Measurements from ENCODE around the gene HPX. TPM values are rescaled to one million over a fixed set of nuclear protein-coding genes. Genes with fewer than 3 reads are reported as not detected.

Gene HPX
- total and polyA plus RNA-seq, 4 donors = 2,251 to 9,224 (median 5,760) TPM

DNA sequence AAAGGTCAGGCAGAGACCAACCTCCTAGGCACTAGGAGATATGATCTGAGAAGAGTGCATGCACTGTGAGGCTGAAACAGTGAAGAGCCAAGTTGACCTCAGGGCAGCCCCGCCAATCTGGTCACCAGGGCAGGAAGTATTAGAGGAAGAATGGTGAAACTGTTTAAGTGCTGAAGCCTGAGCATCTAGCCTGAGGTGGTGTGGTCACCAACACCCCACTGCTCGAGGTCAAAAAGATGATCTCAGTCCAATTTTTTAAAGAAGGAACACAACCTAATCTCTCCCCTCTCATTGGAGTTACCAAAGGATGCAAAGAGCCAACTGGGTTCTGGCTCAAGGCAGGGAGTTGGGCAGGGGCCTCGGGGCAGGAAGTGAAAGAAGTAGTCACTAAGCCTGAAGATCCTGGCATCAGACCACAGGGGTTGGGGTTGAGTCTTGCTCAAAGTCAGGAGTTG lies 25.9 kb downstream of the HPX start:
- H3K36me3 ChIP-seq (ENCODE audit: control insufficient read depth in 4 of 4, insufficient read depth in 3 of 4, low read depth in 1 of 4, low read length in 3 of 4) = peaks cover 0 to 6% (median under 1%) of the 10 kb centered on the region in 4 donors
- H3K27me3 ChIP-seq (ENCODE audit: control insufficient read depth in 4 of 4, insufficient read depth in 4 of 4, low read length in 3 of 4) = no peaks in the 10 kb centered on the region
- no peaks in the 10 kb centered on the region for H3K9me3 ChIP-seq (ENCODE audit: control insufficient read depth in 4 of 4, low read length in 3 of 4)
- no peak overlapping the region for H3K4me3 ChIP-seq (ENCODE audit: low read depth in 1 of 3, low read length in 3 of 3)
- TF ChIP-seq NR2F2 (IDR thresholded peaks at IDR 0.05) (no peak), FOXA1 (IDR thresholded peaks at IDR 0.05) (no peak), FOXA2 (IDR thresholded peaks at IDR 0.05) (no peak), RAD21 (IDR thresholded peaks at IDR 0.05) (no peak), YY1 (IDR thresholded peaks at IDR 0.05) (no peak), HNF4G (IDR thresholded peaks at IDR 0.05) (no peak), JUND (IDR thresholded peaks at IDR 0.05) (no peak), TAF1 (conservative IDR thresholded peaks at IDR 0.05) (no peak)
- TF ChIP-seq, protein P1, sequence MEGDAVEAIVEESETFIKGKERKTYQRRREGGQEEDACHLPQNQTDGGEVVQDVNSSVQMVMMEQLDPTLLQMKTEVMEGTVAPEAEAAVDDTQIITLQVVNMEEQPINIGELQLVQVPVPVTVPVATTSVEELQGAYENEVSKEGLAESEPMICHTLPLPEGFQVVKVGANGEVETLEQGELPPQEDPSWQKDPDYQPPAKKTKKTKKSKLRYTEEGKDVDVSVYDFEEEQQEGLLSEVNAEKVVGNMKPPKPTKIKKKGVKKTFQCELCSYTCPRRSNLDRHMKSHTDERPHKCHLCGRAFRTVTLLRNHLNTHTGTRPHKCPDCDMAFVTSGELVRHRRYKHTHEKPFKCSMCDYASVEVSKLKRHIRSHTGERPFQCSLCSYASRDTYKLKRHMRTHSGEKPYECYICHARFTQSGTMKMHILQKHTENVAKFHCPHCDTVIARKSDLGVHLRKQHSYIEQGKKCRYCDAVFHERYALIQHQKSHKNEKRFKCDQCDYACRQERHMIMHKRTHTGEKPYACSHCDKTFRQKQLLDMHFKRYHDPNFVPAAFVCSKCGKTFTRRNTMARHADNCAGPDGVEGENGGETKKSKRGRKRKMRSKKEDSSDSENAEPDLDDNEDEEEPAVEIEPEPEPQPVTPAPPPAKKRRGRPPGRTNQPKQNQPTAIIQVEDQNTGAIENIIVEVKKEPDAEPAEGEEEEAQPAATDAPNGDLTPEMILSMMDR (IDR thresholded peaks at IDR 0.05; ENCODE audit: low read depth, low read length, missing input control) = no peak
- TF ChIP-seq, protein P2, sequence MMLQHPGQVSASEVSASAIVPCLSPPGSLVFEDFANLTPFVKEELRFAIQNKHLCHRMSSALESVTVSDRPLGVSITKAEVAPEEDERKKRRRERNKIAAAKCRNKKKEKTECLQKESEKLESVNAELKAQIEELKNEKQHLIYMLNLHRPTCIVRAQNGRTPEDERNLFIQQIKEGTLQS (IDR thresholded peaks at IDR 0.05) = no peak
- TF ChIP-seq, protein P3, sequence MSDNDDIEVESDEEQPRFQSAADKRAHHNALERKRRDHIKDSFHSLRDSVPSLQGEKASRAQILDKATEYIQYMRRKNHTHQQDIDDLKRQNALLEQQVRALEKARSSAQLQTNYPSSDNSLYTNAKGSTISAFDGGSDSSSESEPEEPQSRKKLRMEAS (IDR thresholded peaks at IDR 0.05) = no peak
- H3K9ac ChIP-seq (ENCODE audit: low read depth in 1 of 2, low read length in 2 of 2) = no peak overlapping the region
- DNase-seq (ENCODE audit: low spot score) = no peak
- H3K27ac ChIP-seq (ENCODE audit: low read depth in 1 of 2, low read length in 2 of 2) = no peak overlapping the region
- 76% methylated on average over 3 of the region's 3 CpGs for WGBS
- peaks cover 0 to 8% (median 2%) of the 10 kb centered on the region in 4 donors for H3K4me1 ChIP-seq (ENCODE audit: control insufficient read depth in 4 of 4, insufficient read depth in 4 of 4, low read length in 3 of 4)

DNA sequence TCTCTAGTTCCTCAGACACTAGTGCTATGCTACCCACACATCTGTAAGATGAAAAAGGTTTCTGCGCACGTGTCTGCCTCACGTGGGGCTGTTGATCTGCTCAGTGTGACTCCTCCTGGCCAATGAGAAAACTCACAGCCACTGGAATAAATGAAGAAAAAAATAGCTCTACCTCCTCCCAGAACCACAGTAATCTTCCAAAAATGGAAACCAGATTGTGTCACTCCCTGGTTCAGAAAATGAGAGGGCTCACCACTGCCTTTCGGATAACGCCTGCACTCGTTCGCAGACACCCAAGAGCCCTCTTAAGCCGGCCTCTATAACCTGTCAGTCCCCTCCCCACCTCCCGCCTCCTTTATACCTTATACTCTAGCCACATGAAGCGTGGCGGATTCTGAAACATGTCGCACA lies 27.0 kb downstream of the HPX start:
- TF ChIP-seq FOXA2 (IDR thresholded peaks at IDR 0.05) (no peak), SP1 (IDR thresholded peaks at IDR 0.05) (no peak), RAD21 (IDR thresholded peaks at IDR 0.05) (no peak), EGR1 (IDR thresholded peaks at IDR 0.05; ENCODE audit: low read depth in 2 of 2) (no peak), NR2F2 (IDR thresholded peaks at IDR 0.05) (no peak), RXRA (IDR thresholded peaks at IDR 0.05) (no peak)
- TF ChIP-seq, protein P4, sequence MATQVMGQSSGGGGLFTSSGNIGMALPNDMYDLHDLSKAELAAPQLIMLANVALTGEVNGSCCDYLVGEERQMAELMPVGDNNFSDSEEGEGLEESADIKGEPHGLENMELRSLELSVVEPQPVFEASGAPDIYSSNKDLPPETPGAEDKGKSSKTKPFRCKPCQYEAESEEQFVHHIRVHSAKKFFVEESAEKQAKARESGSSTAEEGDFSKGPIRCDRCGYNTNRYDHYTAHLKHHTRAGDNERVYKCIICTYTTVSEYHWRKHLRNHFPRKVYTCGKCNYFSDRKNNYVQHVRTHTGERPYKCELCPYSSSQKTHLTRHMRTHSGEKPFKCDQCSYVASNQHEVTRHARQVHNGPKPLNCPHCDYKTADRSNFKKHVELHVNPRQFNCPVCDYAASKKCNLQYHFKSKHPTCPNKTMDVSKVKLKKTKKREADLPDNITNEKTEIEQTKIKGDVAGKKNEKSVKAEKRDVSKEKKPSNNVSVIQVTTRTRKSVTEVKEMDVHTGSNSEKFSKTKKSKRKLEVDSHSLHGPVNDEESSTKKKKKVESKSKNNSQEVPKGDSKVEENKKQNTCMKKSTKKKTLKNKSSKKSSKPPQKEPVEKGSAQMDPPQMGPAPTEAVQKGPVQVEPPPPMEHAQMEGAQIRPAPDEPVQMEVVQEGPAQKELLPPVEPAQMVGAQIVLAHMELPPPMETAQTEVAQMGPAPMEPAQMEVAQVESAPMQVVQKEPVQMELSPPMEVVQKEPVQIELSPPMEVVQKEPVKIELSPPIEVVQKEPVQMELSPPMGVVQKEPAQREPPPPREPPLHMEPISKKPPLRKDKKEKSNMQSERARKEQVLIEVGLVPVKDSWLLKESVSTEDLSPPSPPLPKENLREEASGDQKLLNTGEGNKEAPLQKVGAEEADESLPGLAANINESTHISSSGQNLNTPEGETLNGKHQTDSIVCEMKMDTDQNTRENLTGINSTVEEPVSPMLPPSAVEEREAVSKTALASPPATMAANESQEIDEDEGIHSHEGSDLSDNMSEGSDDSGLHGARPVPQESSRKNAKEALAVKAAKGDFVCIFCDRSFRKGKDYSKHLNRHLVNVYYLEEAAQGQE (IDR thresholded peaks at IDR 0.05) = no peak
- TF ChIP-seq, protein P5, sequence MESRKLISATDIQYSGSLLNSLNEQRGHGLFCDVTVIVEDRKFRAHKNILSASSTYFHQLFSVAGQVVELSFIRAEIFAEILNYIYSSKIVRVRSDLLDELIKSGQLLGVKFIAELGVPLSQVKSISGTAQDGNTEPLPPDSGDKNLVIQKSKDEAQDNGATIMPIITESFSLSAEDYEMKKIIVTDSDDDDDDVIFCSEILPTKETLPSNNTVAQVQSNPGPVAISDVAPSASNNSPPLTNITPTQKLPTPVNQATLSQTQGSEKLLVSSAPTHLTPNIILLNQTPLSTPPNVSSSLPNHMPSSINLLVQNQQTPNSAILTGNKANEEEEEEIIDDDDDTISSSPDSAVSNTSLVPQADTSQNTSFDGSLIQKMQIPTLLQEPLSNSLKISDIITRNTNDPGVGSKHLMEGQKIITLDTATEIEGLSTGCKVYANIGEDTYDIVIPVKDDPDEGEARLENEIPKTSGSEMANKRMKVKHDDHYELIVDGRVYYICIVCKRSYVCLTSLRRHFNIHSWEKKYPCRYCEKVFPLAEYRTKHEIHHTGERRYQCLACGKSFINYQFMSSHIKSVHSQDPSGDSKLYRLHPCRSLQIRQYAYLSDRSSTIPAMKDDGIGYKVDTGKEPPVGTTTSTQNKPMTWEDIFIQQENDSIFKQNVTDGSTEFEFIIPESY (IDR thresholded peaks at IDR 0.05) = no peak
- TF ChIP-seq, protein P3 (IDR thresholded peaks at IDR 0.05) = no peak
- Histone ChIP-seq H3K27me3 (ENCODE audit: control insufficient read depth in 4 of 4, insufficient read depth in 4 of 4, low read length in 3 of 4) (no peaks in the 10 kb centered on the region), H3K9me3 (ENCODE audit: control insufficient read depth in 4 of 4, low read length in 3 of 4) (no peaks in the 10 kb centered on the region), H3K27ac (ENCODE audit: low read depth in 1 of 2, low read length in 2 of 2) (no peak overlapping the region), H3K4me3 (ENCODE audit: low read depth in 1 of 3, low read length in 3 of 3) (no peak overlapping the region), H3K9ac (ENCODE audit: low read depth in 1 of 2, low read length in 2 of 2) (no peak overlapping the region), H3K4me1 (ENCODE audit: control insufficient read depth in 4 of 4, insufficient read depth in 4 of 4, low read length in 3 of 4) (no peaks in the 10 kb centered on the region), H3K36me3 (ENCODE audit: control insufficient read depth in 4 of 4, insufficient read depth in 3 of 4, low read depth in 1 of 4, low read length in 3 of 4) (peaks cover 0 to 6% (median under 1%) of the 10 kb centered on the region in 4 donors)
- WGBS = 96% methylated on average over 12 of the region's 12 CpGs
- no peak for DNase-seq (ENCODE audit: low spot score)

Measured in liver (tissue), 9 donors.